OCI-LY7 (cell line): ENCODE results near the gene GPR31. TPM values are rescaled to one million over a fixed set of nuclear protein-coding genes. Genes with fewer than 3 reads are reported as not detected.
"Not testable (repeated sequence)": the region's sequence is repeated elsewhere in the genome, so short reads cannot be mapped to it uniquely, and the experiment has no call there.

ENCODE experiments used
- BruUV-seq: library from RNA; stranded (reverse); fragments of 400-500 nt; replicated peaks from 2 replicates; lab custom pipeline; 2021; lab: Mats Ljungman, UMichigan
- CTCF ChIA-PET: fragments of 300-600 bp; sonication (Branson Sonifier 250); formaldehyde crosslinking; loops from one replicate; lab custom pipeline; 2022; ENCODE audit warnings: antibody characterized with exemption; ENCODE audit not compliant: unreplicated experiment; lab: Charles Lee
- POLR2A ChIA-PET: fragments of 300-600 bp; sonication (Branson Sonifier 250); formaldehyde crosslinking; loops from one replicate; lab custom pipeline; 2022; ENCODE audit warnings: antibody characterized with exemption; lab: Charles Lee
- DNase-seq: peaks from one replicate; pipeline ENCODE4 v3.0.0-alpha.2; 2015; ENCODE audit warnings: low spot score
- H2AFZ ChIP-seq: fragments of 200-600 bp; sonication (generic), shearing (Covaris generic); 2 replicates; pipeline ENCODE4 v1.6.1; 2014; ENCODE audit warnings: mild to moderate bottlenecking, antibody characterized with exemption, low read length, moderate library complexity
- H3K27ac ChIP-seq: fragments of 200-600 bp; sonication (generic); 2 replicates; pipeline ENCODE4 v1.5.1; 2014; ENCODE audit warnings: mixed run types, low read depth, mild to moderate bottlenecking, moderate library complexity, low read length, inconsistent platforms; ENCODE audit not compliant: poor library complexity, severe bottlenecking
- H3K36me3 ChIP-seq: fragments of 200-600 bp; sonication (generic); 2 replicates; pipeline ENCODE4 v1.6.1; 2014; ENCODE audit warnings: mild to moderate bottlenecking, antibody characterized with exemption, low read length, moderate library complexity, mixed read lengths; ENCODE audit not compliant: insufficient read depth
- H3K4me1 ChIP-seq: fragments of 200-600 bp; sonication (generic); 2 replicates; pipeline ENCODE4 v1.5.1; 2014; ENCODE audit warnings: mild to moderate bottlenecking, low read length; ENCODE audit not compliant: insufficient read depth, poor library complexity, severe bottlenecking
- H3K4me2 ChIP-seq: fragments of 200-600 bp; sonication (generic); 2 replicates; pipeline ENCODE4 v1.6.1; 2014; ENCODE audit warnings: mild to moderate bottlenecking, low read length
- H3K4me3 ChIP-seq: fragments of 200-600 bp; sonication (generic); 2 replicates; pipeline ENCODE4 v1.5.1; 2014; ENCODE audit warnings: mild to moderate bottlenecking, low read depth, low read length; ENCODE audit not compliant: poor library complexity, severe bottlenecking
- H3K79me2 ChIP-seq: fragments of 200-600 bp; sonication (generic); 2 replicates; pipeline ENCODE4 v1.6.1; 2016; ENCODE audit warnings: low read depth, mild to moderate bottlenecking, low read length, moderate library complexity, mixed read lengths; ENCODE audit not compliant: insufficient read depth
- H3K9me2 ChIP-seq: fragments of 200-600 bp; sonication (generic); 2 replicates; pipeline ENCODE4 v1.6.1; 2016; ENCODE audit warnings: mild to moderate bottlenecking, low read length, mixed read lengths; ENCODE audit not compliant: insufficient read depth
- H3K9me3 ChIP-seq: fragments of 200-600 bp; sonication (generic); 2 replicates; pipeline ENCODE4 v1.6.1; 2014; ENCODE audit warnings: mild to moderate bottlenecking, mixed run types, low read length, mixed read lengths
- H4K20me1 ChIP-seq: fragments of 200-600 bp; sonication (generic); 2 replicates; pipeline ENCODE4 v1.6.1; 2014; ENCODE audit warnings: mild to moderate bottlenecking, antibody characterized with exemption, low read length, moderate library complexity, mixed read lengths; ENCODE audit not compliant: insufficient read depth
- intact Hi-C: fragments of 100-400 bp; cut with micrococcal nuclease; formaldehyde crosslinking; loops from one replicate; pipeline ENCODE4 v1.10.0; 2022; ENCODE audit not compliant: unreplicated experiment
- total RNA-seq, 2 experiments: library from RNA; depleted of rRNA in 1 of 2; stranded (reverse); fragments of >200 nt in 1 of 2; shearing (Covaris generic) in 1 of 2; gene quantifications; 2 replicates each; pipeline ENCODE4 v1.2.3, GENCODE V29; 2014 to 2022
- TF ChIP-seq, protein P1 (sequence below): fragments of 200-600 bp; sonication (generic); conservative IDR thresholded peaks from 2 replicates; pipeline ENCODE4 v1.5.1; 2014; ENCODE audit warnings: mild to moderate bottlenecking, antibody characterized with exemption, low read length, moderate library complexity, mixed read lengths

The GPR31 gene
- total RNA-seq, 2 experiments from 2014 or later, result not detected

DNA sequence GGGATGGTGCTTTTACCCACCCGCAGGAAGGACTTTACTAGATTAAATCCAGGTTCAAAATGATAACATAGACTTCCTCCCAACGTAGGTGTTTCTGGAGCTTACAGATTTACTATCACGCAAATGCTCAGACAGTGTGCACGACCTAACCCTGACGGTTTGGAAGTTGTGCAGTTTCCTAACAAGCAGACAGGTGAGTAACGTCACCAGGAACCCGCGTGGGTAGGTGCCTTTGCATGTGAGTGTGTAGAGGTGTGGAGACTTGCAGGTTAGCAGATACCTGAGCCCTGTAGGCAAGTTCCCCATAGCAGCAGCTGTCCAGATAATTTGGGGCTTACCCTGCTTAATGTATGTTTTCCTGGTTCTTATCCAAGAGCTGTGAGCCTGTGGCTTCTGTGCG, 29.5 kb upstream of the GPR31 start:
- CTCF ChIA-PET, result not testable (repeated sequence)

GRCh38 chr6:167185101-167185500, 27.3 kb upstream of the GPR31 start:
- DNase-seq, H3K4me1 ChIP-seq, H3K79me2 ChIP-seq, H3K9me3 ChIP-seq, H3K9me2 ChIP-seq, H3K4me2 ChIP-seq, H3K36me3 ChIP-seq, H3K4me3 ChIP-seq, CTCF ChIA-PET, BruUV-seq, POLR2A ChIA-PET, H3K27ac ChIP-seq, H2AFZ ChIP-seq, H4K20me1 ChIP-seq: not testable (repeated sequence)
- intact Hi-C loops, result loop anchor here (10.0 kb wide), 1 partner anchor 180 kb away; no protein-coding TSS in a partner anchor

More for the DNA sequence above, 29.5 kb upstream of the GPR31 start:
- H3K4me3 ChIP-seq, H3K4me1 ChIP-seq, H3K9me2 ChIP-seq, POLR2A ChIA-PET, H3K9me3 ChIP-seq, H3K4me2 ChIP-seq, H3K27ac ChIP-seq, H2AFZ ChIP-seq, H3K36me3 ChIP-seq, DNase-seq, H3K79me2 ChIP-seq, BruUV-seq, H4K20me1 ChIP-seq: not testable (repeated sequence)
- intact Hi-C loops, result loop anchor here (10.0 kb wide), 1 partner anchor 178 kb away; no protein-coding TSS in a partner anchor

GRCh38 chr6:167182913-167183314, 25.1 kb upstream of the GPR31 start:
- intact Hi-C loops, result loop anchor here (10.0 kb wide), 1 partner anchor 182 kb away; no protein-coding TSS in a partner anchor
- H3K9me3 ChIP-seq, POLR2A ChIA-PET, H2AFZ ChIP-seq, DNase-seq, H4K20me1 ChIP-seq, H3K79me2 ChIP-seq, BruUV-seq, H3K36me3 ChIP-seq, H3K4me3 ChIP-seq, H3K4me2 ChIP-seq, H3K9me2 ChIP-seq, CTCF ChIA-PET, H3K4me1 ChIP-seq, H3K27ac ChIP-seq: not testable (repeated sequence)
- TF ChIP-seq, protein P1, sequence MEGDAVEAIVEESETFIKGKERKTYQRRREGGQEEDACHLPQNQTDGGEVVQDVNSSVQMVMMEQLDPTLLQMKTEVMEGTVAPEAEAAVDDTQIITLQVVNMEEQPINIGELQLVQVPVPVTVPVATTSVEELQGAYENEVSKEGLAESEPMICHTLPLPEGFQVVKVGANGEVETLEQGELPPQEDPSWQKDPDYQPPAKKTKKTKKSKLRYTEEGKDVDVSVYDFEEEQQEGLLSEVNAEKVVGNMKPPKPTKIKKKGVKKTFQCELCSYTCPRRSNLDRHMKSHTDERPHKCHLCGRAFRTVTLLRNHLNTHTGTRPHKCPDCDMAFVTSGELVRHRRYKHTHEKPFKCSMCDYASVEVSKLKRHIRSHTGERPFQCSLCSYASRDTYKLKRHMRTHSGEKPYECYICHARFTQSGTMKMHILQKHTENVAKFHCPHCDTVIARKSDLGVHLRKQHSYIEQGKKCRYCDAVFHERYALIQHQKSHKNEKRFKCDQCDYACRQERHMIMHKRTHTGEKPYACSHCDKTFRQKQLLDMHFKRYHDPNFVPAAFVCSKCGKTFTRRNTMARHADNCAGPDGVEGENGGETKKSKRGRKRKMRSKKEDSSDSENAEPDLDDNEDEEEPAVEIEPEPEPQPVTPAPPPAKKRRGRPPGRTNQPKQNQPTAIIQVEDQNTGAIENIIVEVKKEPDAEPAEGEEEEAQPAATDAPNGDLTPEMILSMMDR, result peak; percentile 57

DNA sequence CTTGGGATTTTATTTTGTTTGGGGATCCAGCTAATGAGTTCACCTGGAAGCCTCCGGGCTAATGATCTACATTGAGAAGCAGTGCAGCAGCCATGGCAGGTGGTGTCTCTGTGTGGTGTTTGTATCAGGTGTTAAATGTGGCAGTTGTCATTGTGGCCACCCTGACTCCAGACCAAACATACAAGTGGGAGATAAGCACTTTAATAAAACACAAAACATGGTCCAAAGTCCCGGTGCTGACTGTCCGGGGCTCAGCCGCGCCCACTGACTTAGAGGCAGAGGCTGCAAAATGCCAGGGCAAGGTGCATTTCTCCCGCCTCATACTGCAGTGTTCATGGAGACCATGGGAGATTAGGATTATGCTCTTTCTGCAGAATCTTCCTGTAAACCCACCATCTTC, 23.6 kb upstream of the GPR31 start:
- H4K20me1 ChIP-seq, H3K36me3 ChIP-seq, H2AFZ ChIP-seq, CTCF ChIA-PET, H3K79me2 ChIP-seq, H3K9me2 ChIP-seq, H3K9me3 ChIP-seq, BruUV-seq, H3K4me2 ChIP-seq, DNase-seq, H3K4me3 ChIP-seq, H3K27ac ChIP-seq, H3K4me1 ChIP-seq, POLR2A ChIA-PET: not testable (repeated sequence)
- intact Hi-C loops, result loop anchor here (10.0 kb wide), 1 partner anchor 183 kb away; no protein-coding TSS in a partner anchor

DNA sequence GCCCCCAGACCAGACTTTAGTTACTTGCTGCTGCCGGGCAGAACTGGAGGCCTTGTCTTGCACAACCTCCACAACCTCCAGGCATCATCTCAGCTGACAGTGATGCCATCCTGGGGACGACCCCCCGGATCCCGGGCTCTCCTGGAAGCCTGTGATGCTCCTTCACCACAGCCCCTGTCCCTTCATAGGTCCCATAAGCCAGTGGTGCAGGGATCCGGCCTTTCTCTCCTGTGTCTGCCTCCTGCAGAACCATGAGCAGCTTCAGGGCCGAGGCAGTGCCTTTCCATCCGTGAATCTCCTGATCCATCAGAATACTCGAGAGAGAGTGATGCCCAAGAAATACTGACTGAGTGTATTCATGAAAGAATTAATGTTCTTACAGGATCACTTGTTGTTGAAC, 22.3 kb upstream of the GPR31 start:
- H3K4me1 ChIP-seq, H3K4me2 ChIP-seq, H3K79me2 ChIP-seq, H3K9me2 ChIP-seq, CTCF ChIA-PET, H2AFZ ChIP-seq, H3K9me3 ChIP-seq, H4K20me1 ChIP-seq, H3K36me3 ChIP-seq, POLR2A ChIA-PET, DNase-seq, H3K27ac ChIP-seq, H3K4me3 ChIP-seq, BruUV-seq: not testable (repeated sequence)
- intact Hi-C loops, result loop anchor here (10.0 kb wide), 1 partner anchor 185 kb away; no protein-coding TSS in a partner anchor

DNA sequence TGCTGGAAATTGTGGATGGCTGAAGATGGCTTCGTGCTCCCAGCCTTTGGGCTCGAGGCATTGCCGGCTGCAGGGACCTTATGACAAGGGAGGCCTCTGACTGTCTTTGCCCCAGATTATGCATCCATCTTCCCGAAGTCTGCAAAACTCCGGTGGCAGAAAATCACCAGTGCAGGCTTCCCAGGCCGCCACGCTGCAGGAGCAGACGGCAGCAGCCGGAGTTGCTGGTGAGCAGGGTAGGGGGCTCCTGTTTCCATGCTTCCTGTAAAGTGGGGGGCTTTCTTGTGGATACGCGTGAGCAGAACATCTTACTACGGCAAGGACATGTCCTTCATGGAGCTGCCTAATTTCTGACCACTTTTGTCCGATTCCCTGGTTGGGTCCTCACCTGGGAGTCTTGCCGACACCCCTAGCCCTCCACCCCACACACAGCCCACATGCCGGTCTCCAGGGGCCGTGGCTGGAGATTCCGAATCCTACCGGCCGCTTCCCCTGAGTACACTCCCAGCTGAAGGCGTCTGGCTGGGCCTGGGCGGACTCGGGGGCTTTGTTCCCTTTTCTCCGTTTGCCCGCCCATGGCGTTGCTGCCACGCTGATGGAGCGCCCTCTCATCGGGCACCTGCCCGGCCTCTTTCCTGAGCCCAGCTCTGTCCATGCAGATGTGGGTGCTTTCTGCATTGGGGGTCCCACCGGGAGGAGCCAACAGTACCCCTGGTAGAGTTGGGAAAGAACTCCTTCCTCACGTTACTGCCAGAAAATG, 21.3 kb upstream of the GPR31 start:
- H3K4me3 ChIP-seq, H3K36me3 ChIP-seq, DNase-seq, BruUV-seq, H2AFZ ChIP-seq, H3K9me3 ChIP-seq, H3K9me2 ChIP-seq, H3K4me1 ChIP-seq, H3K4me2 ChIP-seq, H4K20me1 ChIP-seq, intact Hi-C loops, CTCF ChIA-PET, H3K79me2 ChIP-seq, POLR2A ChIA-PET, H3K27ac ChIP-seq: not testable (repeated sequence)
